T-helper 2 cell (primary cell): ENCODE results near the gene AFAP1L1.
A peak's percentile ranks its signal among the peaks of the same experiment; 100 is the strongest.

Experiments
- DNase-seq, 5 experiments: peaks; one replicate each; pipeline versions ENCODE4 v3.0.0 to v3.0.0-alpha.2; 2012 to 2022

The AFAP1L1 gene

GRCh38 chr5:149353911-149354310 is 82.3 kb downstream of the AFAP1L1 start:
- no peak for DNase-seq

- peak in 1 of 5 experiments; percentile 45 for DNase-seq
Measured at GRCh38 chr5:149355688-149356087, 84.0 kb downstream of the AFAP1L1 start.

GRCh38 chr5:149356391-149356790 is 84.7 kb downstream of the AFAP1L1 start:
- DNase-seq, result peak in 1 of 5 experiments; percentile 61

GRCh38 chr5:149357370-149358293 is 86.0 kb downstream of the AFAP1L1 start, which contains the start of gene PCYOX1L:
Gene PCYOX1L, plus strand, starts transcription at chr5:149358046. Its CDS starts 23 bp downstream, at chr5:149358069.
- peak; percentile 88 to 98 (median 96) for DNase-seq

GRCh38 chr5:149358294-149358651 is 86.6 kb downstream of the AFAP1L1 start:
- peak in 3 of 5 experiments; percentile 18 to 50 (median 21) for DNase-seq

DNA sequence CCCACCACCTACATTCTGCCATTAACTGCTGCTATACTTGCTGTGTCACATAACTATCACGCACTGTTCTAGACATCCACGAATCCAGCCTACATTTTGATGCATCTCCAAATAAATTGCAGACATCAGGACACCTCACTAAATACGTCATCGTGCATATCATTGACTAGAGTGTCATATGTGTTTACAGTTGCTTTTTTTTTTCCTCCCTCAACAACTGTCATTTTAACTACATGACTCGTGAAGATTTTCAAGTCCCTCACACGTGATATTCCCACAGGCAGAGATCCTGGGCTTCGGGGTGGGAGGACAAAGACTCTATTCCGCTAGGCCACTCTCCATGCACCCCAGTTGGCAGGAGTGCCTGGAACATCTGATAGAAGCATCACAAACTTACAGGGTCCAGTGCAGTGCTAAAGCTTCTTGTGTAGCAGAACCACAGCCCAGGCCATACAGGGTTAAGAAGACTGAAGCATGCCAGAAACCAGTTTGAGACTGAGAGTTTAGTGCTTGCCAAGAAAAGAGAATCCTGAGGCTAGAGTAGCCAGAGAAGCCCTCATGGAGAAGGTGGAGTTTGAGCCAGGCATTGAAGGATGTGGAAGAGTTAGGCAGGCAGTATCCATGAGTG is 87.3 kb downstream of the AFAP1L1 start:
- no peak for DNase-seq

GRCh38 chr5:149360272-149360671 is 88.6 kb downstream of the AFAP1L1 start:
- no peak for DNase-seq

- no peak for DNase-seq
Measured at GRCh38 chr5:149362541-149362940, 90.9 kb downstream of the AFAP1L1 start.

DNA sequence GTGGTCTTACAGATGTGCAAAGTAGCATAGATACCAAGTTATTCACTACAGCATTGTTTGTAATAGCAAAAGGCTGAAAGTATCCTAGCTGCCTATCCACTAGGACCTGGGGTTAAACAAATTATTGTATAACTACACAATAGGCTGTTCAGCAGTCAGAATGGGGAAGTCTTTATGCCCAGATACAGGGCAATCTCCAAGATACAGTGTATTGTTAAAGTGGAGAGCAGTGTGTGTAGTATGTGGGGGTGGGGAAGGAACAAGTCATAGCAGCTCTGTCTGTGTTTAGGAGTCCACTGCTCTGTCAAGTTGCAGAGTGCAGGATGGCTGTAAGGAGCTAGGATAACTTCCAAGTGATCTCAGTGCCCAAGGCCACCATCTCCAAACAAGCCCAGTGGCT is 91.7 kb downstream of the AFAP1L1 start:
- no peak for DNase-seq

GRCh38 chr5:149363936-149364335 is 92.3 kb downstream of the AFAP1L1 start:
- DNase-seq, result no peak

- DNase-seq, result no peak
Measured at GRCh38 chr5:149364719-149365118, 93.1 kb downstream of the AFAP1L1 start.

GRCh38 chr5:149365418-149365817 is 93.8 kb downstream of the AFAP1L1 start:
- no peak for DNase-seq

GRCh38 chr5:149366169-149366729 is 94.6 kb downstream of the AFAP1L1 start:
- DNase-seq, result no peak

GRCh38 chr5:149367249-149367971 is 95.8 kb downstream of the AFAP1L1 start:
- DNase-seq, result peak in 3 of 5 experiments; percentile 31 to 55 (median 32)

DNA sequence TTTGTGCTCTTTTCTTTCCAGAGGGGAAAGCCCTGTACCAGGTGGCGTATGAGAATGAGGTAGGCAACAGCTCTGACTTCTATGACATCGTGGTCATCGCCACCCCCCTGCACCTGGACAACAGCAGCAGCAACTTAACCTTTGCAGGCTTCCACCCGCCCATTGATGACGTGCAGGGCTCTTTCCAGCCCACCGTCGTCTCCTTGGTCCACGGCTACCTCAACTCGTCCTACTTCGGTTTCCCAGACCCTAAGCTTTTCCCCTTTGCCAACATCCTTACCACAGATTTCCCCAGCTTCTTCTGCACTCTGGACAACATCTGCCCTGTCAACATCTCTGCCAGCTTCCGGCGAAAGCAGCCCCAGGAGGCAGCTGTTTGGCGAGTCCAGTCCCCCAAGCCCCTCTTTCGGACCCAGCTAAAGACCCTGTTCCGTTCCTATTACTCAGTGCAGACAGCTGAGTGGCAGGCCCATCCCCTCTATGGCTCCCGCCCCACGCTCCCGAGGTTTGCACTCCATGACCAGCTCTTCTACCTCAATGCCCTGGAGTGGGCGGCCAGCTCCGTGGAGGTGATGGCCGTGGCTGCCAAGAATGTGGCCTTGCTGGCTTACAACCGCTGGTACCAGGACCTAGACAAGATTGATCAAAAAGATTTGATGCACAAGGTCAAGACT is 96.5 kb downstream of the AFAP1L1 start:
- DNase-seq, result no peak

DNA sequence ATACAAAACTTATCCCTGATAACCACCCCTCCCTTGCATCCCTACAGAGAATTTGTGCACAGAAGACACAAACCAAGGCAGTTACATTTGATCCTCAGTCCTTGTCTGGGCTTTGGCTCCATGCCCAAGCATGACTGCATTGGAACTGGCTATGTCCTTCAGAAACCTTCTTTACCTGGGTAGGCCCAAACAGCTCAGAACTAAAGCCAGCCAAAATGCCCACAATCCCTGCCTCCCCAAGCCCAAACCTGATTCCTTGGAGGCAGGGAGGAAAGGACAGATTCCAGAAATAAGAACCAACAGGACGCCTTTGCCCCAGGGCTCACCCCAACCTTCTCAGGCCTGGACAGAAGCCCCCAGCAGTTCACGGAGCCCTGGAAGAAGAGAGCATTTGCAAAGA is 99.2 kb downstream of the AFAP1L1 start:
- DNase-seq, result no peak

- peak; percentile 34 to 66 (median 42) for DNase-seq
Measured at GRCh38 chr5:149371296-149371962, 99.8 kb downstream of the AFAP1L1 start.

GRCh38 chr5:149372076-149372795 is 100.6 kb downstream of the AFAP1L1 start:
- no peak for DNase-seq

DNA sequence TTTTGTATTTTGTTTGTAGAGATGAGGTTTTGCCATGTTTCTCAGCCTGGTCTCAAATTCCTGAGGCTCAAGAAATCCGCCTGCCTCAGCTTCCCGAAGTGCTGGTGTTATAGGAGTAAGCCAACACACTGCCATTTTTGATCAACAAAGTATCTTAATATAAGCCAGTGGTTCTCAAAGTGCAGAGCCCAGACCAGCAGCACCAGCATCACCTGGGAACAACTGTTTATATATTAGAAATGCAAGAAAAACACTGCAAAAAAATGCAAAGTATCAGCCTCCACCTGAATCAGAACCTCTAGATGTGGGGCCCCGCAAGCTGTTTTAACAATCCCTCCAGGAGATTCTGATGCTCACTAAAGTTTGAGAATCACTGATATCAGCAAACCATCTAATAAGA is 101.3 kb downstream of the AFAP1L1 start:
- no peak for DNase-seq

- DNase-seq, result no peak
Measured at GRCh38 chr5:149374303-149374702, 102.6 kb downstream of the AFAP1L1 start.

- no peak for DNase-seq
Measured at GRCh38 chr5:149374801-149375200, 103.1 kb downstream of the AFAP1L1 start.
